CD4-positive, alpha-beta T cell treated with Interleukin-15 for 1 hour (primary cell): Measurements from ENCODE around the gene ERBB4.
"Not testable (repeated sequence)": the region's sequence is repeated elsewhere in the genome, so short reads cannot be mapped to it uniquely, and the experiment has no call there.

Experiments
- DNase-seq: peaks from one replicate; pipeline ENCODE4 v3.0.0-alpha.2; 2020

The ERBB4 gene

DNA sequence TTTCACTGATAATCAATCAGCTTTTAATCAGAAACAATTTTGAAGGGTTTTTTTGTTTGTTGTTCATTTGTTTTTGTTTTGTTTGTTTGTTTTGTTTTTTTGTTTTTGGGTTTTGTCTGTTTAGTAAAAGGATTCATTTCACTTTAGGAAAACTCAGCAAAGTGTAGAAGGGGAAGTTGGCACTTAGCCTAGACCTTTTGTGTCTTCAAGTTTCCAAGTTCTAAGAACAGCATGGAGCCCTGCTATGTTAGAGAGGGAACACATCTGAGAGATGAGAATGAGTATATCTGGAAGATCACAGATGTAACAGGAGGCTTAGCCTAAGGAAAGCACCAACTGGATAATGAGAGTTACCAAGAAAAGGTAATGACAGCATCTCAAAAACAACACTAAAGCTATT is 501.5 kb downstream of the ERBB4 start:
- no peak for DNase-seq

DNA sequence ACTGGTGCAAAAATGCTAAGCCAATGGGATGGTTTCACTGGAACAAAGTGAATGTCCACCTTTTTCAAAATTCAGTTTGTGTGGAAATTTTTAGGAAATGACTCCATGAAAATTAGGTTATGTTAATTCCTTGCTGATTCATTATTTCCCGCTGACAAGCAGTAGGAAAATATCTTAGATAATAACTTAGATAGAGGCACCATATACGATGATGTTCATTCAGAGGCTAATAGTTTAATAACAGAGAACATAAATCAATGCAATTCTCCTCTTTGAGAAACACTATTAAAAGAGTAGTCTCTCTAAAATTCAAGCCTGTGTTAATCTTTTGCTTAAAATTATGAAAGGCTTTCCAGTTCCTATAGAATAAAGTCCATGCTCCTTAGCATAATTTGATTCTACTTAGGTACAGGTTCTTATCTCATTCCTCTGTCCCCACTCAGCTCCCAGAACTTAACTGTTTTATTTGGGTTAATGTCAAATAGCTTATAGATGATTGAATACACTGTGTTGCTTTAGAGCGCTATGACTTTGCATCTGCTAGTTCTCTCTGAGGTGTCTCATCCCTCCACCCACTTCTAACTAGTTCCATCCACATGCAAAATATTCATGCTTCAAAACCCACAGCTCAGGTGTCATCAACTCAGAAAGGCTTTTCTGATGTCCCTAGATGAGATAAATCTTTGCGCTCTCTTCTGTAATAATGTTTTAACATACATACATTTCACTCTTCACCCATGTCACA is 503.6 kb downstream of the ERBB4 start:
- no peak for DNase-seq

DNA sequence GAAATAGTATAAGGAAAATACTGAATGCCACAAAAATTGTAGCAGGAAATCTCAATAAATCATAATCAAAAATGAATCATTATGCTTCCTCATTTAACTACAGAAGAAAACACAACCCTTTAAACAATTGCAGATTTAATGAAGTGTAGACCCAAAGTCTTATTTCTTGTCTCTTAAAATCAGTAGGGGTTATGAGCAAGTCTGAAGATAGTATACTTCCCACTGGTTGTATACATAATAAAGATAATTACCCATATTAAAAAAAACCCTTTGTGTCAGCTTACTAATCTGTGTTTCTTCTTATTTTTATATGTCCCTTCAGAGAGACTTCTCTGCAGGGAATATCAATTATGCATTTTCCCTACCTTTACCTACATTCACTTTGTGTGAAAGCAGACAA is 504.7 kb downstream of the ERBB4 start:
- DNase-seq = no peak

DNA sequence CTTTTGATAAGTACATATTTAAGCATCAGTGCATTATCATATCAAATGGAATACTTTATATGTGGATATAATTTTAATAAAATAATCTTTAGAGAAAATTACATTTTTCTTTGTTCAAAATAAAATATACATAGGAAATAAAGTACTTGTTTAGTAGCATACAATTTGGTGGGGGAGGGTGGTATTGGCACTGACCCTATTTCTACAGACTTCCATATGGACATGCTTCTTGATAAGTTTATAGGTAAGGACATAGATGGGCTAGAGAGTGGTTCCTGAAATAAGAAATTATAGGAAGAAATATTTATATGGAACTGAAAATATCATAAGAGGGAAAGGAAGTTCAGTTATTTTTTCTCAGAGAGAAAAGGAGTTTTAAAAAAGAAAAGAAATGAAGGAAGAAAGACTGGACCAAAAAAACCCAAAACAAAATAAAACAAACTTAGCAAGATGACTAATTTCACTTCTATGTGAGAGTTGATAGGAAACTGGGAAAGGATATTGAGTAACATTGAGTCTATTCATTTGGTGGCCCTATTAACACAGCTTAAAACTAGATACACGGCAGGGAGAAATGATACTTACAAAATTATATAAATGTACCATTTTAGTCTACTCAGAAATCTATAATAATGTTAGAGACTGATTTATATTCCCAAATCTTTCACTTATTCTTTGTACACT is 505.9 kb downstream of the ERBB4 start:
- DNase-seq = no peak

DNA sequence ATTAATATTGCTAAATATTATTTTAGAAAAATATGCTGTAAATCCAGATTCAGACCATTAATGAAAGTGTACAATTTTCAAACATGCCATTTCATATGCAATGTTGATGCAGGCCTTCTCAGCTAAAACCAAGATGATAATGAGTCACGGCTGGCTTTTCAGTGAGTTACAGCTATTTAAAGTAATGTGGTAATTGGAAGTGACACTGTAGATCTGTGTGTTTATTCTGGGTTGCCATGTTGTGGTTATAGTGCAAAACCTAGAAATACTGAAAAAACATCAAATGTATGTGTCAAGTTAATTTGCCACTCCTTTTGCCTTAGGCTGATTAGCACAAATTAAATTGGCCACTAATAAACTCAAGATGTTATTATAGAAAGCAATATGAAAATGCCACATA is 506.6 kb downstream of the ERBB4 start:
- no peak for DNase-seq

DNA sequence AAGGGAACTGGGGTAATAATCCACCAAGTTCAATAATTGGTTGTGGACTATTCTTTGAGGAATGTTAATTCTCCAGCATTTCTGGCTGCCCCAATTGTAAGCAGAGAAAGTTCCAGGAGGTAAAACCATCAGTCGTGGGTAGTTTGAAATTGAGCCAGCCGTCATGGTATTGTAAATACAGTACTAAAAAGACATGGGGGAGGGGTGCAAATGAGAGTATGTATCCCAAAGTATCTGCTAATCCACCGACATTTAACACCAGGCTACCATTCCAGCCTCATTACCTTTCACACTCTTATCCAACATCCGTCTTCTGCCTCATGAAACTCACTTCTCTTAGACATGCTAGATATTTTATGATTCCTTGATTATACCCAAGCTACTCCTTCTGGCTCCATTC is 507.9 kb downstream of the ERBB4 start:
- DNase-seq = no peak

DNA sequence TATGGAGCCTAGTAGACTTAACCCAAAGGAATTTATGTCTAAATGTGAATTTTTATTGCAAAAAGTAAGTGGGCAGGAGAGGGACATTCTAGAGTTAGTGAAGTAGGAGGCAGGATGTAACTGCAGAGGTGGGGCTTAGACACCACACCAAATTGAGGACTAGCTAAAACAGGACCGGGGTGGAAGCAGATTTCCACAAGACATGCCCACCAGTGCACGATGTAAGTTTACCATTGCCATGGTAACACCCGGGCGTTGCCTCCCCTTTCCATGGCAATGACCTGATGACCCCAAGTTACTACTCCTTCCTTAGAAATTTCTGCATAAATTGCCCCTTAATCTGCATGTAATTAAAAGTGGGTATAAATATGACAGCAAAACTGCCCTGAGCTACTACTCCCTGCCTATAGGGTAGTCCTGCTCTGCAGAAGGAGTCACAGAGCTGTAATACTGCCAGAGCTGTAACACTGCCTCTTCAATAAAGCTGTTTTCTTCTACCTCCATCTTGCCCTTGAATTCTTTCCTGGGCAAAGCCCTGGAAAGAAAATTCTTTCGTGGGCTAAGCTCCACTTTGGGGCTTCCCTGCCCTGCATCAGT is 509.7 kb downstream of the ERBB4 start:
- no peak for DNase-seq

DNA sequence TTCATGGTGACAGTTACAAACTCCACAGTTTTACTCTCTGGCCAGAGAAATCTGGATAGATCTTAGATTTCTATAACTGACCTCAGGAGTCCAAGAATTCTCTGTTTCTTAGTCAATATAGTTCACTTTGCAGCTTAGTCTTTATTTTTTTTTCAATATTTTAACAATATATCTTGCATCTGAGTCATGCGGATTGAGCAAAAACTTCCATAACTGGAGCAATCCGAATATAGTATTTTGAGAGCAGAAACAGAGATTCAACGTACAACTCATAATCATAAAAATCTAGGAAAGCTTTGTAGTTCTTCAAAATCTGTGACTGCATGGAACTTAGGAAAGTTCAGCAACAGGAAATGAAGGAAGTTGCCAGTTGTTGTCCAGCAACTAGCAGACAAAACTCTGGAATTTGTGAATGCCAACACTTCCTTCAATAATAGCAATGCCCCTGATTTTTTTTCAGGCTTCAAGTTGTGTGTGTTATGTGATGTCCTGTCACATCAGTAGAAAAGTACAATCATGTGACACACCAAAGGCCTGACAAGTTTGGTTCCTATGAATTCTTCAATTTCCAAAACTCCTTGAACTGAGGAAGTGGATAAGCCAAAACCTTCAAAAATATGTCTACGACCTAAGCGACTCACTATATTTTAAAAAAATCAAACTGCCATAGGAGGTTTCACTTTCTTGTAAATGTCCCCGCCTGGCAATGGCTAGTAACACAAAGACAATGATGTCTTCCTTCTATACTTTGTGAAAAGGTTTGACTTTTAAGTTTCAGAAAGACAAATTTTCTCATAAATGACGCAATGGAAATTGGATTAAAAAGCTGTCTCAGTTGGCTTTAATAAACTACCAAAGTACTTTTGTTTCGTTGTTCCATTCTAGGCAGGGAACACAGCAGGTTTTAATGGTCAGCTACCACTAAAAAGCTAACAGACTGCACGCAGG is 510.6 kb downstream of the ERBB4 start:
- no peak for DNase-seq

DNA sequence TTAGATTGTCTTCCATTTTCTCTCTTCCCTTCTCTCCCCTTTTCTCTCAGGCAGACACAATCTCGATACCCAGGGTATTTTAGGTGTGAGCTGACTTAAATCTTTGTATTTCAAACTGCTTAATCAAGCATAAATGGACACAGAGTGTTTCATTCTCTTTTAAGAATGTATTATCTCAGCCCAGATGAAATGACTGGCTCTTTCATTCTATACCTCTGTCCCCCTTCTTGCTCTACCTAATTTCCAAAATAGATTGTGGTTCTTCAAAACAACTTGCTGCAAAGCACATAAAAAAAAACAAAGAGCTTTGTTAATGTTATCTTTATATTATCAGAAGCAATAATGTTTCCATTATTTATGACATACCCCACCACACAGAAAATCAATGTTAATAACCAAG is 514.6 kb downstream of the ERBB4 start:
- no peak for DNase-seq

DNA sequence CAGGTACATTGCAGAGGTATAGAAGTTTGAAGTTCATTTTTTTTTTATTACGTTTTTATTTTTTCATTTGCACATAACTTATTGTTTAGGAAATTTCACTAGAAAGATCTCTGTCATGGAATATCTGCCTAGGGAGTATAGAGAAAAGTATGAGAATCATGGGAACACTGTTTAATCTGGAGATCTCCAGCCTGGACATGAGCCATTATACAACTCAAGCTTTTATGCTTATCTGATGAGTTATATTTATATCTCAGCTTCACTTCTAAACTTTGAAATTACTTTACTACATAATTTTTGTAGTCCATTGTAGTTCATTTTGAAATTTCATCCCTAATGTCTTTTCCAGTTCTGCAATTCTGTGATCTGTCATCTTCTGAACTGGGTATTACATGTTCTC is 515.6 kb downstream of the ERBB4 start:
- no peak for DNase-seq

DNA sequence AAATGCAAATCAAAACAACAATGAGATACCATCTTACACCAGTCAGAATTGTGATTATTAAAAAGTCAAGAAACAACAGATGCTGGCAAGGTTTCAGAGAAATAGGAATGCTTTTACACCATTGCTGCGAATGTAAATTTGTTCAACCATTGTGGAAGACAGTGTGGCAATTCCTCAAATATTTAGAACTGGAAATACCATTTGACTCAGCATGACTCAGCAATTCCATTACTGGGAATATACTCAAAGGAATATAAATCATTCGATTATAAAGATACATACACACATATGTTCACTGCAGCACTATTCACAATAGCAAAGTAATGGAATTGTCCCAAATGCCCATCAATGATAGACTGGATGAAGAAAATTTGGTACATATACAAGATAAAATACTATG is 516.7 kb downstream of the ERBB4 start:
- no peak for DNase-seq

DNA sequence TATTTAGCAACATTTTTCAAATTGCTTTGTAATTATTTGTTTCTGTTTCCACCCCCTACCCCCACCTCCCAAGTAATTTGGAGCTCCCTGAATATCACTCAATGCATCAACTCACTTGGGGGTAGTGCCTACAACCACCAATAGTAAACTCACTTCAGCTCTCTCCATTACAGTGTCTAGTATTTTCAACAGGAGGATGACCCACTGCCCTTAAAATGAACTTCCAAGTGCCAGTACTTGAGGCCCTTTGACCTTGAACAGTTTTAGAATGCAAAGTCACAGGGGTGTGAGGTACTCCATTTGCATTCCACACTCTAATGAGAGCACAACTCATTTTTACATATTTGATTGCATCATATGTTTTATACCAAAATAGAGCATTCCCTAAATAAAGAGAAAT is 523.0 kb downstream of the ERBB4 start:
- no peak for DNase-seq

DNA sequence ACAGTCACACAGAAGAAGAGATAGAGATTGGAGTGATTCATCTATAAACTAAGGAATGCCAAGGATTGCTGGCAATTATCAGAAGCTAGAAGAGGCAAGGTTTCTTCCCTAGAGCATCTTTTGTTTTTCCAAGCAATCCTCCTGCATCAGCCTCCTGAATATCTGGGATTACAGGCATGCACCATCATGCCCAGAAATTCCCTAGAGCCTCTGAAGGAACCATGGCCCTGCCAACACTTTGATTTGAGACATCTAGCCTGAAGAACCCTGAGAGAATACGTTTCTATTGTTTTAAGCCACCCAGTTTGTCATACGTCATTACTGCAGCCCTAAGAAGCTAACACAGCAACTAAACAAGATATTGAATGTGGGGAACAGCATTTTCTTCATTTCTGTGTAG is 525.0 kb downstream of the ERBB4 start:
- no peak for DNase-seq

DNA sequence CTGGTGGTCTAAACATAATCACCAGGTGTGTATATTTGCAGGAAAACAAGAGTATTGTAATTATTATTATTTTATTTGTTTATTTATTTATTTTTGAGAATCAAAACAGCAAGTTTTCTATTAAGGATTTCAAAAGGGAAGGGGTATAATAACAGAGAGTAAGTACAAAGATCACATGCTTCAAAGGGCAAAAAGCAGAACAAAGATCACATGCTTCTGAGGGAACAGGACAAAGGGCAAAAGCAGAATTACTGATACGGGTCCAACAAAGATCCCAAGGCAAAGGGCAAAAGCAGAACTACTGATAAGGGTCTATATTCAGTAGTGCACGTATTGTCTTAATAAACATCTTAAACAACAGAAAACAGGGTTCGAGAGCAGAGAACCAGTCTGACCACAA is 528.3 kb downstream of the ERBB4 start:
- not testable (repeated sequence) for DNase-seq

DNA sequence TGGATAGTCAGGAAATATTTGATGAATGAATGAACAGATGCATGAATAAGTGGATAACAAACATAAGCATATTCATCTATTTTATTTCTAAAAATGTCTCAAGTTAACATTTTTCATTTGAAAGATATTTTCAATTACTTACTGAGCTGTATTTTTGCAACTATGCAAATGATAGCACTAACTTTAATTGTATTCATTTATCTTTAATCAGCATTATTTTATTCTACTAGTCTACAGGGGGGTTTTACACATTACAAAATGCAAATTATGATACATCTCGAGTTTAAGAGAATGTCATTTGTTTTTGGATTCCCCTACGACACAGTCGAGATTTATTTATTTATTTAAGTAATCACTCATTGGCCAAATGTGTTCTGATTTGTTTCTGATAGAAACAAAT is 530.6 kb downstream of the ERBB4 start:
- no peak for DNase-seq

DNA sequence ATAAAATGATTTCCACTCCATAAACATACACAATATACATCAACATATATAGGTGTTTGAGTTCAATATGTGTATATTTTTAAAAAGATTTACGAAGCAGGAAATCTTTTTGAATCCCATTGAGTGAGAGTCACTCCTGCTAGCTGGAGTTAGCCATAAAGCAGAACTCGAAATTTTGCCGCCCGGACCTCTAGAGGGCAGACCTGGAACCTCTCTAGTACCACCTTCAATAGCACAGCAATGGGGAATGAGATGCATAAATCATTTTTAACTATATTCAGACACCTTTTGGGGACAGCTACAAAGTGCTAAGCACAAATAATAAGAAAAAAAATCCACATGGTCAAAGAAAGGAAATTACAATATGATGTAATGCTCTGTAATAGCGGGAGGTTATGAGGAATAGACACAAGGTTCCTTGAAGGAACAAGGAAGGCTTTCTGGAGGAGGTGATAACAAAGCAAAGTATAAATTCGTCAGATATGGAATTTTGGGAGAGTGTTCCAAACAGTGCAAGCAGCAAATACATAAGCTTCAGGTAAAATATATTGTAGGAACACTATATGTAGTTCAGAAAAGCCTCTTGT is 533.4 kb downstream of the ERBB4 start:
- DNase-seq = no peak

DNA sequence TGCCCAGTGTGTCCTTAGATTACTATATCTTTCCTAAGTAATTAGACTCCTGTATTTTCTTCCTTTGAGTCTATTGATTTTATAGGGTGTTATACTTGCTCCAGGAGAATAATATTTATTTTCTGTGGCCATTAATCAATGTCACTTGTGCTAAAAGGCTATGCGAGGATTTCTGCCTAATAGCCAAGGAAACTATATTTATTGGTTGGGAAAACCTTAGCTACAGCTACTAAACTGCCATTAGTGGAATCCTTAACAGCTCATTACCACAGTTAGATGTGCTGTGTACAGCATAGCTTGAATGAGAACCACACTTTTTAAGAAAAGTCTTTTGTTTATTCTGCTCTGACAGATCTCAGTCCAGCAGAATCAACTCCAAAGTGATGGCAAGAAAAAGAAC is 537.3 kb downstream of the ERBB4 start:
- DNase-seq = no peak

DNA sequence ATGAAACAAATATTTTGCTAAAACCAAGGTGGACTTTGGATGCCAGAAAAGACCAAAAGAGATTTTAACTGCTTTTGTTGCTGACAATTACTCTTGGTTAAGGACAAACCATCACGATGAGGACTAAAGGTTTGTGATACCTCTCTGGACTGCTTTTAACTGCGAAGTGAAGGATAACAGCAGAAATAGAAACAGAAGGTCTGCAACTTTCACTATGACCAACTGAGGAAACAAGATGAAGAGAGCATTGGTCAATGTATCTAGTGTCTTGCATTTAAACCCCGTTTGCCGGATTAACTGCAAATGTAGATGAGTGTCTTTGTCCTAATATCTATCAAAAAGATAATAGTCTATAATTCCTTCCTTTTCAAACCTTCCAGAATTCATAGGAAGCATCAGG is 541.7 kb downstream of the ERBB4 start:
- no peak for DNase-seq

DNA sequence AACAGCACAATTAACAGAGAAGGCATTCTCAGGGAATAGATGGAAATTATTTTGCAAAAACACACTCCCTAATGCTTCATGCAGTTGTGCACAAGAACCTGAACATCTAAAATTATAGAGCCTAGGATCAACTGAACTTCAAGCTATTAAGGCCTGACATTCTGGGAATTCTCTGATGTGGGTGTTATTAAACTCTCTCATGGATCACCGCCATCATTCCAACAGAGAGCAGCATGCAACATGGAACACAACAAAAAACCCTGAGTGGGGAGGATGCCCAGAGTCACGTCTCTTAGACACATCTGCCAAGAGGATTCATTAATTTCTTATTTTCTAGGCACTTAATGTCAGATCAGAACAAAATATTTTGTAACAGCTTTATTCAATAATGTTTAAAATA is 543.8 kb downstream of the ERBB4 start:
- DNase-seq = no peak

DNA sequence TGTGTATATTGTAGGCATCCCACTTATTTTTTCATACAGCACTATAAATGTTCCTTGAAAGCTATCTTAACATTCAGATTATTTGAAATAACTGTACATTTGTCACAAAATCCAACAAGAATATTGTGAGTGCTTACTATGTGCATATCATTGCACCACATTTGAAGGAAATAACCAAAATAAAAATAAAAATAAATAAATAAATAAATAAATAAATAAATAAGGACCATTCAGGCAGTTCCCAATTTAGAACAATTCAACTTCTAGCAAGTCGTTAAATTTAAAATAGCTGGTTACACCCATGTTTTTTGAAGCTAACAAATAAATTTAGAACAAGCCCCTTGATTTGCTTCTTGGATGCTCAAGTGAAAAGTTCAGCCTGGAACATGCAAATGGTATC is 548.3 kb downstream of the ERBB4 start:
- no peak for DNase-seq

DNA sequence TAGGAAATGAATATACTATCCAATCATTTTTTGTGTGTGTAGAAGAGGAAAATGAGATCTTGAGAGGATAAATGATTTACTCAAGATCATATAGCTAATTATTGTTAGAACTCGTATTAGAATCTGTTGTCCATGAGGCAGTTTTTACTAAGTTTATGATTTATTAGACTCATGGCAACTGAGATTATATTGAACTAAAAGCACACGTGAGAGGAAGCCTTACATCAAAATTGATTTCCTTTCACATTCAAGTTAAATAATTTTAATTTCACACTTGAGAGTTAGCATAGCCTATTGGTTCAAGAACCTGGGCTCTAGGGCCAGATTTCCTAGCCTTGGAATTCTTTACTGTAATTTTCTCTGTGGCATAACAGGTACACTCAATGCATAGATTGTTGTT is 552.3 kb downstream of the ERBB4 start:
- DNase-seq = no peak

DNA sequence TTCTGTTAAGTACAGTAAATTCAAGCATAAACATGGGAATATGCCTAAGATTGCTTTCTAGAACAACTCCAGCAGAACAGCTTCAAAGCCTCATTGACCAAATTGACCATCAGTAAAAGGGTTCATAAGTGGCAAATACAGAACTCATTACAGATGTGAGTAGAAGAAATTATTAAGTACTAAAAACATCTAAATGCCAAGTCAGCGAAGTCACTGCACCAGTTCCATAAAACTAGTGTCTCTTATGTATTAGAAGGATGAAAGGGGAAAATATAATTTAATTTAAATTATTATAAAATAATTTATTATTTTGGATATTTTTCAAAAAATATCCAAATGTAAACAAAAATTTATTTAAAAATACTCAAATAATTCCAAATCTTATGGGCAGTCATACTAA is 553.2 kb downstream of the ERBB4 start:
- no peak for DNase-seq

DNA sequence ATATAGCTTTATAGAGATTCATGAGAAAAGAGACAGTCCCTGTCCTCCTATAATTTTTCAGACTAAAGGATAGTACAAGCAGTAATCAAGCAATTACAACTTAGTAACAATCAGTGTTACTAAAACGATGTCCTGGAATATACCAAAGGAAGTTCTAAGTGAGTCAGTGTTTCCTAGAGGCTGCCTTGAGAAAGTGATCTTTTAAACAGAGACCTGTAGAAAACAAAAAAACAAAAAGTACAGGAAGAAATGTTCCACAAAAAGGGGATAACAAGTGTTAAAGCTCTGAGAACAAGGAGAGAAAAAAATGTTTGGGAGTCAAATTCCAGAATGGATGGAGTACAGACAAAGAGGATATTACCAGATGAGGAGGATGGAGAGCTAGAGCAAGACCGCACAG is 556.4 kb downstream of the ERBB4 start:
- no peak for DNase-seq
